Measurements from ENCODE around the gene GHR.

GHR gene

DNA sequence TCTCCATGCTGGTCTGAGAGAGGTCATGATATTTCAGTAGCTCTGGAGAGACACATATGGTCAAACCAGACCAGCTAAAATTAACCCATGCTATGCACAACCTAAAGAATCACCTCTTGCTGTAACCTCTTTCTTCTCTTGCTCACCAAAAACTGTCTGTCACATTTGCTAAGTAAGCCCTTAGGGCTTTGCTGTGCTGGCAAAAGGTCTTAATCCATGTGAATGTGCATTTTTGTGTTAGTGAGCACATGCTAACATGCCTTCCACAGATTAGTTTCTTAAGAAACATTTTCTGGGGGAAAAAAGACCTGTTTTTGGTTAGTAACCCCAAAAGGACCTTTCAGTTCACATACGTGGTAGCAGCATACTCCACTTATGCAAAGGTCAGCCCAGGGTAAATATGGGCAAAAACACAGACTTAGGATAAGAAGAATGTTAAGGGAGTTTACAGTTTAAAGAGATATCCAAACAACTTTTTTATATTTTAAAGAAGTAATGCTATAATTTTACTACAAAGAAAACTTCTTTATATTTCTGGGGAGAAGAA lies 209.2 kb downstream of the GHR start:
- H2AFZ ChIP-seq (ENCODE audit: low read length): no peak overlapping the region
- no peak overlapping the region for H3K4me3 ChIP-seq (ENCODE audit: low read depth, low read length, poor library complexity, severe bottlenecking)
- no peaks in the 10 kb centered on the region for H3K4me1 ChIP-seq (ENCODE audit: insufficient read depth, low read length, severe bottlenecking)
- H3K9ac ChIP-seq (ENCODE audit: low read length): no peak overlapping the region
- H3K79me2 ChIP-seq (ENCODE audit: insufficient read depth, low read length): no peaks in the 10 kb centered on the region
- H3K9me3 ChIP-seq (ENCODE audit: low read length): no peaks in the 10 kb centered on the region
- no peaks in the 10 kb centered on the region for H3F3A ChIP-seq (ENCODE audit: insufficient read depth, low read length)
- H3K36me3 ChIP-seq (ENCODE audit: insufficient read depth, low read length): no peaks in the 10 kb centered on the region
- no peaks in the 10 kb centered on the region for H3K27me3 ChIP-seq (ENCODE audit: insufficient read depth, low read length)
- H3K27ac ChIP-seq (ENCODE audit: low read depth, low read length, poor library complexity, severe bottlenecking): no peak overlapping the region
- no peaks in the 10 kb centered on the region for H4K20me1 ChIP-seq (ENCODE audit: insufficient read depth, low read length)
- no peaks in the 10 kb centered on the region for H3K9me2 ChIP-seq (ENCODE audit: low read depth, low read length)
- no peak for TF ChIP-seq EZH2 (IDR thresholded peaks at IDR 0.05; ENCODE audit: borderline replicate concordance, low read length)
- TF ChIP-seq, protein P1, sequence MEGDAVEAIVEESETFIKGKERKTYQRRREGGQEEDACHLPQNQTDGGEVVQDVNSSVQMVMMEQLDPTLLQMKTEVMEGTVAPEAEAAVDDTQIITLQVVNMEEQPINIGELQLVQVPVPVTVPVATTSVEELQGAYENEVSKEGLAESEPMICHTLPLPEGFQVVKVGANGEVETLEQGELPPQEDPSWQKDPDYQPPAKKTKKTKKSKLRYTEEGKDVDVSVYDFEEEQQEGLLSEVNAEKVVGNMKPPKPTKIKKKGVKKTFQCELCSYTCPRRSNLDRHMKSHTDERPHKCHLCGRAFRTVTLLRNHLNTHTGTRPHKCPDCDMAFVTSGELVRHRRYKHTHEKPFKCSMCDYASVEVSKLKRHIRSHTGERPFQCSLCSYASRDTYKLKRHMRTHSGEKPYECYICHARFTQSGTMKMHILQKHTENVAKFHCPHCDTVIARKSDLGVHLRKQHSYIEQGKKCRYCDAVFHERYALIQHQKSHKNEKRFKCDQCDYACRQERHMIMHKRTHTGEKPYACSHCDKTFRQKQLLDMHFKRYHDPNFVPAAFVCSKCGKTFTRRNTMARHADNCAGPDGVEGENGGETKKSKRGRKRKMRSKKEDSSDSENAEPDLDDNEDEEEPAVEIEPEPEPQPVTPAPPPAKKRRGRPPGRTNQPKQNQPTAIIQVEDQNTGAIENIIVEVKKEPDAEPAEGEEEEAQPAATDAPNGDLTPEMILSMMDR (IDR thresholded peaks at IDR 0.05; ENCODE audit: low read length): no peak
- no peak overlapping the region for H3K4me2 ChIP-seq (ENCODE audit: low read length)

GRCh38 chr5:42634575-42634974 lies 211.3 kb downstream of the GHR start:
- H3K9me3 ChIP-seq (ENCODE audit: low read length): no peaks in the 10 kb centered on the region
- H3K4me2 ChIP-seq (ENCODE audit: low read length): no peak overlapping the region
- no peaks in the 10 kb centered on the region for H3K36me3 ChIP-seq (ENCODE audit: insufficient read depth, low read length)
- no peaks in the 10 kb centered on the region for H3F3A ChIP-seq (ENCODE audit: insufficient read depth, low read length)
- no peaks in the 10 kb centered on the region for H3K4me1 ChIP-seq (ENCODE audit: insufficient read depth, low read length, severe bottlenecking)
- H4K20me1 ChIP-seq (ENCODE audit: insufficient read depth, low read length): no peaks in the 10 kb centered on the region
- H3K79me2 ChIP-seq (ENCODE audit: insufficient read depth, low read length): no peaks in the 10 kb centered on the region
- no peak for TF ChIP-seq EZH2 (IDR thresholded peaks at IDR 0.05; ENCODE audit: borderline replicate concordance, low read length)
- no peak overlapping the region for H2AFZ ChIP-seq (ENCODE audit: low read length)
- no peaks in the 10 kb centered on the region for H3K27me3 ChIP-seq (ENCODE audit: insufficient read depth, low read length)
- no peak overlapping the region for H3K9ac ChIP-seq (ENCODE audit: low read length)
- no peak overlapping the region for H3K27ac ChIP-seq (ENCODE audit: low read depth, low read length, poor library complexity, severe bottlenecking)
- H3K4me3 ChIP-seq (ENCODE audit: low read depth, low read length, poor library complexity, severe bottlenecking): no peak overlapping the region
- no peaks in the 10 kb centered on the region for H3K9me2 ChIP-seq (ENCODE audit: low read depth, low read length)

DNA sequence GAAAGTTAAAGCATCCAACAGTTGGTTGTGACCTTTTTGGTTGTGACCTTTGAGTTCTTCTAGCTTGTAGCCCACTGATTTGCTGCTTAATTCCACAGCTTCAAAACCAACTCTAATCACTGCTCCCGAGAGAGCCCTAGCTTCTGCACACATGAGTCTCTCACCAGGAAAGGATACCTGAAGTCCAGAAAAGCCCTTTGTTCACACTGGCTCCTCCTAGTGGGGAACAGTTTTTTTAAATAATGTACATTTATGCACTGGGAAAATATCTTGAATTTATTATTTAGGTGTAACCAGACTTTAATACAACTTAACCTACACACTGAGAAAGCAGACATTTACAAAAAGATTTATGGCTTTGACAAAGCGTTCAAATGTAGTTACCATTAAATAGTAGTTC lies 213.2 kb downstream of the GHR start:
- no peaks in the 10 kb centered on the region for H3K27me3 ChIP-seq (ENCODE audit: insufficient read depth, low read length)
- H2AFZ ChIP-seq (ENCODE audit: low read length): no peak overlapping the region

More for the DNA sequence above, 213.2 kb downstream of the GHR start:
- Histone ChIP-seq H3K4me2 (ENCODE audit: low read length) (no peak overlapping the region), H3K36me3 (ENCODE audit: insufficient read depth, low read length) (no peaks in the 10 kb centered on the region), H3K27ac (ENCODE audit: low read depth, low read length, poor library complexity, severe bottlenecking) (no peak overlapping the region), H3K9ac (ENCODE audit: low read length) (no peak overlapping the region), H3K79me2 (ENCODE audit: insufficient read depth, low read length) (no peaks in the 10 kb centered on the region), H3K9me2 (ENCODE audit: low read depth, low read length) (no peaks in the 10 kb centered on the region), H4K20me1 (ENCODE audit: insufficient read depth, low read length) (no peaks in the 10 kb centered on the region), H3F3A (ENCODE audit: insufficient read depth, low read length) (no peaks in the 10 kb centered on the region), H3K4me3 (ENCODE audit: low read depth, low read length, poor library complexity, severe bottlenecking) (no peak overlapping the region), H3K9me3 (ENCODE audit: low read length) (no peaks in the 10 kb centered on the region), H3K4me1 (ENCODE audit: insufficient read depth, low read length, severe bottlenecking) (no peaks in the 10 kb centered on the region)
- TF ChIP-seq, protein P1 (IDR thresholded peaks at IDR 0.05; ENCODE audit: low read length): peak; percentile 39; the same call in 1 of the 2 replicates
- TF ChIP-seq EZH2 (IDR thresholded peaks at IDR 0.05; ENCODE audit: borderline replicate concordance, low read length): no peak
